K562 (cell line): Measurements from ENCODE around the gene SP6. TPM values are rescaled to one million over a fixed set of nuclear protein-coding genes. Genes with fewer than 3 reads are reported as not detected.

Experiments
- CREB1 ChIP-seq, 2 experiments: sonication (generic) in 1 of 2; formaldehyde crosslinking in 1 of 2; IDR thresholded peaks; 2 replicates each; pipeline versions ENCODE4 v1.6.1 to v1.8.0; 2012 to 2022; ENCODE audit warnings: inconsistent platforms in 1 of 2, mild to moderate bottlenecking in 1 of 2, missing genetic modification reagents in 1 of 2, moderate library complexity in 1 of 2
- DACH1 ChIP-seq: fragments of 450-650 bp; IDR thresholded peaks from 2 replicates; pipeline ENCODE4 v1.6.1; 2018; ENCODE audit not compliant: partially characterized antibody
- EP300 ChIP-seq: IDR thresholded peaks from 2 replicates; pipeline ENCODE4 v1.6.1; 2012; ENCODE audit warnings: low read length, improper control_type of control experiment
- ESRRA ChIP-seq: fragments of 450-650 bp; IDR thresholded peaks from 2 replicates; pipeline ENCODE4 v1.6.1; 2014; ENCODE audit warnings: low read depth, mild to moderate bottlenecking, moderate library complexity, borderline replicate concordance
- GABPB2 ChIP-seq: fragments of 250-450 bp; sonication (Bioruptor Pico); conservative IDR thresholded peaks from 2 replicates; pipeline ENCODE4 v1.5.1; 2021; ENCODE audit warnings: mild to moderate bottlenecking
- KLF10 ChIP-seq: fragments of 250-450 bp; sonication (Bioruptor Pico); IDR thresholded peaks from 2 replicates; pipeline ENCODE4 v1.6.1; 2021; ENCODE audit warnings: matching md5 sums
- NUFIP1 ChIP-seq: fragments of 450-650 bp; IDR thresholded peaks from 2 replicates; pipeline ENCODE4 v1.6.1; 2018; ENCODE audit not compliant: partially characterized antibody
- PBX2 ChIP-seq, 2 experiments: IDR thresholded peaks in 1 of 2; conservative IDR thresholded peaks in 1 of 2; 2 replicates each; pipeline ENCODE4 v1.6.1; 2016; ENCODE audit warnings: low read depth in 2 of 2, mild to moderate bottlenecking in 1 of 2, missing compliant biosample characterization in 1 of 2, missing genetic modification characterization in 1 of 2, moderate library complexity in 1 of 2
- POLR2B ChIP-seq: fragments of 450-650 bp; IDR thresholded peaks from 2 replicates; pipeline ENCODE4 v1.6.1; 2018; ENCODE audit warnings: low read depth; ENCODE audit not compliant: partially characterized antibody
- RBBP5 ChIP-seq: fragments of 200-600 bp; sonication (generic); IDR thresholded peaks from 2 replicates; pipeline ENCODE4 v1.6.1; 2012; ENCODE audit warnings: borderline replicate concordance, mild to moderate bottlenecking, low read length, control low read depth, inconsistent platforms; ENCODE audit not compliant: insufficient read depth, poor library complexity, severe bottlenecking
- RCOR1 ChIP-seq, 2 experiments: IDR thresholded peaks; 2 replicates each; pipeline ENCODE4 v1.6.1; 2012; ENCODE audit warnings: low read depth in 2 of 2, low read length in 2 of 2, borderline replicate concordance in 1 of 2, improper control_type of control experiment in 1 of 2
- RNF2 ChIP-seq: sonication (generic); IDR thresholded peaks from 2 replicates; pipeline ENCODE4 v1.6.1; 2016
- RNF219 ChIP-seq: fragments of 250-450 bp; sonication (Bioruptor Pico); IDR thresholded peaks from 2 replicates; pipeline ENCODE4 v1.5.0; 2022; ENCODE audit warnings: mild to moderate bottlenecking
- SP2 ChIP-seq: IDR thresholded peaks from 2 replicates; pipeline ENCODE4 v1.6.1; 2011; ENCODE audit warnings: mild to moderate bottlenecking, low read depth, low read length, moderate library complexity; ENCODE audit not compliant: poor library complexity, severe bottlenecking; ENCODE audit errors: extremely low read depth
- SRSF7 ChIP-seq: fragments of 200-400 bp; formaldehyde crosslinking; optimal IDR thresholded peaks from 2 replicates; pipeline ENCODE3; 2017; ENCODE audit warnings: mild to moderate bottlenecking, low read depth, low read length
- TCF7L2 ChIP-seq: fragments of 150-350 bp; IDR thresholded peaks from 2 replicates; pipeline ENCODE4 v1.6.1; 2016; ENCODE audit warnings: low read depth, mild to moderate bottlenecking, low read length, moderate library complexity
- TFAP4 ChIP-seq: sonication (generic); formaldehyde crosslinking; IDR thresholded peaks from 2 replicates; pipeline ENCODE4 v1.8.0; 2022; ENCODE audit warnings: missing genetic modification reagents, mild to moderate bottlenecking, moderate library complexity, borderline replicate concordance
- U2AF2 ChIP-seq: fragments of 200-400 bp; formaldehyde crosslinking; optimal IDR thresholded peaks from 2 replicates; pipeline ENCODE3; 2017; ENCODE audit warnings: low read depth, mild to moderate bottlenecking, low read length
- ZBTB2 ChIP-seq: fragments of 450-650 bp; IDR thresholded peaks from 2 replicates; pipeline ENCODE4 v1.6.1; 2016; ENCODE audit warnings: antibody characterized with exemption
- ZSCAN29 ChIP-seq: fragments of 450-650 bp; IDR thresholded peaks from 2 replicates; pipeline ENCODE4 v1.6.1; 2017
- polyA plus RNA-seq, 8 experiments: library from polyadenylated mRNA; depleted of rRNA in 4 of 8; stranded (reverse) in 5 of 8; unstranded in 3 of 8; fragments of >200 nt; fragmentation: Nextera tagmentation in 2 of 8; fragmentation: Illumina TruSeq in 1 of 8; extraction: Ambion mirVana in 2 of 8; extraction: Trizol in 1 of 8; gene quantifications; 2 replicates each; pipeline versions ENCODE4 v1.2.1 to v1.2.3, GENCODE V29; 2011 to 2014; ENCODE audit warnings: inconsistent platforms in 1 of 8, missing spikeins in 1 of 8
- total RNA-seq, 7 experiments: library from RNA; depleted of rRNA in 6 of 7; stranded (reverse); fragments of >200 nt in 6 of 7; fragmentation: Illumina TruSeq in 2 of 7; extraction: Trizol in 2 of 7; gene quantifications; 2 replicates each; pipeline versions ENCODE4 v1.2.1 to v1.2.3, GENCODE V29; 2011 to 2021; ENCODE audit warnings: low replicate concordance in 1 of 7

SP6 gene
- total and polyA plus RNA-seq, 9 of the 15 experiments (the other 6 are each of a cell fraction or from before 2014, with no cell fraction given), result 0.11 to 7.9 (median 2.2) TPM

- TF ChIP-seq PBX2 (CRISPR knock-in tag; IDR thresholded peaks at IDR 0.05; ENCODE audit: low read depth) (peak; percentile 100), PBX2 (tag; conservative IDR thresholded peaks at IDR 0.05; ENCODE audit: low read depth) (peak; percentile 100), POLR2B (peak; percentile 70), KLF10 (CRISPR knock-in tag) (no peak), NUFIP1 (no peak), TCF7L2 (no peak), RBBP5 (peak; percentile 75), RNF2 (peak; percentile 18; the same call in 1 of the 2 replicates), GABPB2 (CRISPR knock-in tag) (no peak), ZBTB2 (no peak), ESRRA (peak; percentile 46; the same call in 1 of the 2 replicates), U2AF2 (no peak), RNF219 (CRISPR knock-in tag) (no peak), EP300 (no peak), ZSCAN29 (no peak), DACH1 (no peak), SP2 (peak; percentile 95), RCOR1 (IDR thresholded peaks at IDR 0.05; ENCODE audit: borderline replicate concordance in 1 of 2, low read depth in 2 of 2, low read length in 2 of 2) (peak in 1 of 2 experiments; percentile 20; a peak in 1 of 4 replicates), SRSF7 (no peak), TFAP4 (CRISPR knock-in tag) (peak; percentile 45), CREB1 (IDR thresholded peaks at IDR 0.05) (peak; percentile 83), CREB1 (CRISPR knock-in tag; IDR thresholded peaks at IDR 0.05) (peak; percentile 95)
Observed at GRCh38 chr17:47895856-47896671, 45.1 kb upstream of the SP6 start, which contains the start of gene SP2 (continued).
